ENCODE measurements around the gene WDCP.
"Not testable (repeated sequence)": the region's sequence is repeated elsewhere in the genome, so short reads cannot be mapped to it uniquely, and the experiment has no call there.

The WDCP gene

DNA sequence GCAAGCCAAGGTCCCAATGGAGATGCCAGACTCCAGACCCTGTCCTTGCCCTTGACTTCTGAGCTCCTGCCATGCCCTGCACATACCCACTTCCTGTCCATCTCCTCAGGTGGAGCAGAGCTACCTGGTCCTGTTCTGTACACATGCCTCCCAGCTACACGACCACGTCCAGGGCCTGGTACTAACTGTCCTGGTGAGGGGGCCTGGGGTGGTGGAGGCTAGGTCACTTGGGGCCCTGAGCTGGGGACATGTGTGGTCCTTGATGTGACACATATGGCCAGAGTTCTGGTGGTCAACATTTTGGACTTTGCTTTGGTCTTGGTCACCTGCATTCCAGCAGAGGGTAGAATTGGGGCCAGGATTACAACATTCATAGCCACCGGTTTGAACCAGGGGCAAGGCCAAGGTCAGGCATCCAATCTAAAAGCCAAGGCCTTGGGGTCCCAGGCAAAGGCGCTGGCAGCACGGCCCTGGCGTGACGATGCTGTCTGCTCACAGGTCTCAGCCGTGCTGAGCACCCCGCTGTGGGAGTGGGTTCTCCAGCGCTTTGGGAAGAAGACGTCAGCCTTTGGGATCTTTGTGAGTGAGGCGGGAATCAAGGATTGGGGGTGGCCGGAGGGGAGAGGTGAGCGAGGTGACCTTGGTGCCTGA, 24.7 kb downstream of the WDCP start:
- DNase-seq: no peak

DNA sequence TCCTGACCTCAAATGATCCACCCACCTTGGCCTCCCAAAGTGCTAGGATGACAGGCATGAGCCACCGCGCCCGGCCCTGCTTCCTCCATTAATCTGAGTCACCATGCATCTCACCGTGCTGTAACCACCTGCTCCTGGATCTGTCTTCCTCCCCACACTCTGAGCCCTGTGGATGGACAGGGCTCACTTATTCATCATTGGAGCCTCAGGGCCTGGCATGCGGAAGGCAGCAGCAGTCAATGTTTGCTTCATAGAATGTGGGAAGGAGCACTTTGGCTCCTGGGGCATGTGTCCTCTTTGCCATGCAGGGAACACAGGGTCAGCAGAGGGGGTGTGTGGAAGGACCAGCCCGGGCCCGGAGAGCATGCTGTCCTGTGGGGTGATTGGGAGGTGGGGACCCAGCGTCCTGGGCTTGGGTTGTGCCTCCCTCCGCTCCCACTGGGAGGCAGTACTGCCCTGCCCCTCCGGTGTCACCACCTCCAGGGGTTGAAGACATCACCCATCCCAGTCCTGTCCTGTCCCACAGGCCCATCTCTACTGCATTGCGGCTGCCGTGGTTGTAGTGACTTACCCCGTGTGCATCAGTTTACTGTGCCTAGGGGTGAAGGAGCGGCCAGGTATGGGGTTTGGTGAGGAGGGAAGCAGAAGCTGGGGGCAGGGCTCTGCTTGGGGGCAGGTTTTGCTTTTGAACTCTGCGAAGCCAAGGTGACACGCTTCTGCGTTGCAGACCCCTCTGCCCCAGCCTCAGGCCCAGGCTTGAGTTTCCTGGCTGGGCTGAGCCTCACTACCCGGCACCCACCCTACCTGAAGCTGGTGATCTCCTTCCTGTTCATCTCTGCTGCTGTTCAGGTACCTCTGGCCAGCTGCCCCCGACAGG, 25.8 kb downstream of the WDCP start:
- DNase-seq: no peak

DNA sequence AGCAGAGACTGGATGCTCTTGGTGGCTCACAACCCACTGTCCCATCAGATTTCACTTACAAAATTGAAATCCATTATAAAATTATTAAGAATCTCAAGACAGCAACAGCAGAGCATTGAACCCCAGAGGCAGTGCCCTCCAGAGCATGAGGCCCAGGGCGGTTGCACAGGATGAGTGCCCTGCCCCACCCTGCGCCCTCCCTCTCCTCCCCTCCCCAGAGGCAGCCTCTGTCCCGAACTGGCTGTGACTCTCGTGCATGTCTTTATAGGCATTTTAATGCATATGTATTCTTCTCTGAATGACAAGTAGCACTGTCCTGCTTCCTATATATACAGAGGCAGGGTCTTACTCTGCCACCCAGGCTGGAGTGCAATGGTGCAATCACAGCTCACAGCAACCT, 26.9 kb downstream of the WDCP start:
- DNase-seq: no peak

DNA sequence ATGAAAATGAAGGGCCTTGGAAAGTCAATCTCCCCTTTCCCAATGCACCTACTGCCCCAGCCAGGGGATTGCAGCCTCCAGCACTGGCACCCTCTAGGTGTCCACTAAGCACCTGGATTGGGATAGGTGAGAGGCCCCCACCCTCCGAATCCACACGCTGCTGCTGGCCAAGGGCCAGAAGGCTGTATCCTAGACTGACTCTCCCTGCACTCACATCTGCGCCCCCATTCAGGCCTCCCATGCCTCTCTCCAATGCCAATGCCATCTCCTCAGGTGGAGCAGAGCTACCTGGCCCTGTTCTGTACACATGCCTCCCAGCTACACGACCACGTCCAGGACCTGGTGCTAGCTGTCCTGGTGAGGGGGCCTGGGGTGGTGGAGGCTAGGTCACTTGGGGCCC, 27.5 kb downstream of the WDCP start:
- DNase-seq: no peak

DNA sequence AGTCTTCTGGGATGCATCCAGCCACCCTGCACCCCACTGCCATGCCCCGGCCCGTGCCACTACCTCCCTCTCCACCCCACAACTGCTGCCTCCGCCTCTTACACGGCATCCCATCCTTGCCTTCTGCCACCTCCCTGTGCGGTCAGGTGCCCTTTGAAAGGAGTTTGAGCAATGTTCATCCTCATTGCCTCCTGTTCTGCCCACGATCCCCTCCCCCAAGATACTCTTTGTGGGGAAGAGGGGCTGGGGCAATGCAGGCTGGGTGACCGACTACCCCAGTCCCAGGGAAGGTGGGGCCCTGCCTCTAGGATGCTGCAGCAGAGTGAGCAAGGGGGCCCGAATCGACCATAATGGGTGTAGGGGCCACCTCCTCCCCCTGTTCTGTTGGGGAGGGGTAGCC, 28.9 kb downstream of the WDCP start:
- DNase-seq: no peak

DNA sequence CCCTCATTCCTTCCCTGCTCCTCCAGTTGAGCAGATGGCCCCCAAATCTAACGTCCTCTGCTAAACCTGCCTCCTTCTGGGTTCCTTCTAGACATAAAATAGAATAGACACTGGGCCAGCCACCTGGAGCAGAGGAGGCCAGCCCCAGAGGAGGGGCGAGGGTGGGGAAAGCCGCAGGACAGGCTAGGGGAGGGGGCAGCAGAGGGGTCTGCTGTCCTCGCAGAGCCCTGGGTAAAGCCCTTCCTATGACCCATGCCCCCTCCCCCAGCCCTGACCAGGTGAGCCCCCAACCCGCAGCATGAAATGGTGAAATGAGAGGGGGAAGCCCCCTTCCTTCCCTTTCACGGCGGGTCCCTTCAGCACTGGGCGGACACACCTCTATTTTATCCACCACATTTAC, 29.5 kb downstream of the WDCP start:
- DNase-seq: no peak

DNA sequence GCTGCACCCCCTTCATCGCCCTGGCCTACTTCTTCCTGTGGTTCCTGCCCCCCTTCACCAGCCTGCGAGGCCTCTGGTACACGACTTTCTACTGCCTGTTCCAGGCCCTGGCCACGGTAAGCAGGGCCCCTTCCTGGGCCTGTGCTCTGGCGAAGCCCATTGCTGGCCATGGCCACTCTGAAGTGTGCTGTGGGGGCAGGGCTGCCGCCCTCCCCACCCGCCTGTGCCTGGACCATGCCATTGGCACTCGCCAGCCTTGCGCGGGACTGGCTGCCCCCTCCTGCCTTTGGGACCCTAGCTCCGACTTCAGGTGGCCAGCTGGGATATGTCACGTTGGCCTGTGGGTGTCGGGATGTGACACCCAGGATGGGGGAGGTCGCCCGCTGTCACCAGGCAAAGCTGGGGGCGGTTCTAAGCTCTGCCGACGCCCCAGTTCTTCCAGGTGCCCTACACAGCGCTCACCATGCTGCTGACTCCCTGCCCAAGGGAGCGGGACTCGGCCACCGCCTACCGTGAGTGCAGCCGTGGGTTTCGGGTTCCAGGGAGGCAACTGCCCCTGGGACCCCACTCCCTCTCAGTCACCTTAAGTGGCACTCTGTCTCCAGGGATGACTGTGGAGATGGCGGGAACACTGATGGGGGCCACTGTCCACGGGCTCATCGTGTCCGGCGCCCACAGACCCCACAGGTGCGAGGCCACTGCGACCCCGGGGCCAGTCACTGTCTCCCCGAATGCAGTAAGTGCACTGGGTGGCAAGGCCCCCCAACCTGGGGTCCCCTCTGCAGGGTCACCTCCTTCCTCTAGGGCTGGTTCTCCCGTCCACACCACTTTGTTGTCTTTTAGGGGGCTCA, 30.1 kb downstream of the WDCP start:
- no peak for DNase-seq

DNA sequence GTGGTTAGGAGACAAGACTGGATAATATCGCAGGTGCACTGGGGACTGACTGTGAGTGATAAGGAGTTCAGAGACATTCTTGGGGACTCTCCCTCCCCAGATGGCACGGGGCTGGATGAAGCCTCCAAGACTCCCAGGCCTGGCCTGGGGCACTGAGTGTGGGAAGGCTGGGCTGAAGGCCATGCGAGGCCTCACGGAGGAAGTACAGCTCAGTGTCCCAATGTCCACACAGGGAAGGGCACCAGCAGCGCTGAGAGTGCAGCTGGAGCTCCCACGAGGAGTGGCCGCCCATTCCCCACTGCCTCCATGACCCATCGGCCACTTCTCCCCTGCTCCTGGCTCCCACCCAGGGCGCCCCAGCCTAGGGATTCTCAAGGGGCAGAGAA, 30.8 kb downstream of the WDCP start:
- DNase-seq: no peak

DNA sequence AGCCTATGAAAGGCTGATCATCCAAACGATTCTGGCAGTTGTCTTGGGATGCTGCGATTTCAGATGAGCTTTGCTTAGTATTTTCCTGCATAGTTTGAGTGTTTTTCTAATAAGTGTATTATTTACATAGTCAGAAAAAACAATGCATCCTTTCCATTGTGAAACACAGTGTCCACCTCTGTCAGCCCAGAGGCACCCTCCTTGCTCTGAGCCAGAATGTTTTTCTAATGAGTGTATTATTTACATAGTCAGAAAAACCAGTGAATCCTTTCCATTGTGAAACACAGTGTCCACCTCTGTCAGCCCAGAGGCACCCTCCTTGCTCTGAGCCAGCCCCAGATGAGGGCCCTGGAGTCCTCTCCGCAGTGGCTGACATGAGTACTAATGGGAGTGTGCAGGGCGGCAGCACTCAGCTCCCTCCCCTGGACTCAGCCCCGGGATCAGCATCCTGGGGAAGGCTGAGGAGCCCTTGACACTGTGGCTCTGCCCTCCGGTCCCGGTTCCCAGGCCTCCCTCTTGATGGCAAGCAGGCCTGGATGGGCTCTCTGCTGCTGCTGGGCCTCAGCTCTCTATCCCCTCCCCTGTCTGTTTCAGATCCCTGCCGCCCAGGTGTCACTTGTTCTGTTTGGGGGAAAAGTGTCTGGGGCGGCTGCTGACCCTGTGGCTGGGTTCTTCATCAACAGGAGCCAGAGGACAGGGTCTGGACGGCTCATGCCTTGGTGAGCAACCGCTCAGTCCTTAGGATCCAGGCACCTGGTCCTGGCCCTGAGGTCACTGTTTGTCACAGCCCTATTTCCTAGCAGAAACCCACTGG, 31.4 kb downstream of the WDCP start:
- no peak for DNase-seq

DNA sequence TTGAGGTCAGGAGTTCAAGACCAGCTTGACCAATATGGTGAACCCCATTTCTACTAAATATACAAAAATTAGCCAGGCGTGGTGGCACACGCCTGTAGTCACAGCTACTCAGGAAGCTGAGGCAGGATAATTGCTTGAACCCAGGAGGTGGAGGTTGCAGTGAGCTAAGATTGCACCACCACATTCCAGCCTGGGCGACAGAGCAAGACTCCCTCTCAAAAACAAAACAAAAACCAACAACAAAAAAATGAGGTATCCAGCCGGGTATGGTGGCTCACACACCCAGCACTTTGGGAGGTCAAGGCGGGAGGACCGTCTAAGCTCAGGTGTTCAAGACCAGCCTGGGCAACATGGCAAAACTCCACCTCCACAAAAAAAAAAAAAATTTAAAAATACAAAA, 32.3 kb downstream of the WDCP start:
- not testable (repeated sequence) for DNase-seq

DNA sequence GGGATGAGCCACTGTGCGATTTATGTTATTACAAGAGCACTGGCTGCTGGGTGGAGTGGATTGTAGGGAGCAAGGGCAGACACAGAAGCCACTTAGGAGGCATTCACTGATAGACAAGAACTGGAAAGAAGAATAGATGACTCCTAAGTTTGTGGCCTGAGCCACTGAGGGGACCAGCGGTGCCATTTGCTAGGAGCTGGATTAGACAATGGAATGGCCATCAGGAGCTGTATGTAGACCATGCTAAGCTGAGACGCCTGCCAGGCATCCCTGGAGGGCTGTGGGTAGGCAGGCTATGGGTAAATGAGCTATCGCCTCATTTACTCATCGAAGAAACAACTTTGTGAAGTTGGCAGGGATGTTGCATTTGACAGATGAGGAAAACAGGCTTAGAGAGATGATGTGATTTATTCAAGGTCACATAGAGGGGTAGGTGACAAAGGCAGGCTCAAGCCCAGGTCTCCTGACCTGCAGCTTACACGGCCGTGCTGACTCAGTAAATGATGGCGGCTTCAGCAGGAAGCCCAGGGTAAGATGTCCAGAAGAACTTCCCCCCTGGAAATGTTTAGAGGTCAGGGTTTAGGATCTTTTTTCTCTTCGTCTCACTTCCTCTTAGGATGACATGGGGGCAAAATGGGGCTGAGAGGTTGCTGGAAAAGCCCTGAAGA, 34.5 kb downstream of the WDCP start:
- no peak for DNase-seq

DNA sequence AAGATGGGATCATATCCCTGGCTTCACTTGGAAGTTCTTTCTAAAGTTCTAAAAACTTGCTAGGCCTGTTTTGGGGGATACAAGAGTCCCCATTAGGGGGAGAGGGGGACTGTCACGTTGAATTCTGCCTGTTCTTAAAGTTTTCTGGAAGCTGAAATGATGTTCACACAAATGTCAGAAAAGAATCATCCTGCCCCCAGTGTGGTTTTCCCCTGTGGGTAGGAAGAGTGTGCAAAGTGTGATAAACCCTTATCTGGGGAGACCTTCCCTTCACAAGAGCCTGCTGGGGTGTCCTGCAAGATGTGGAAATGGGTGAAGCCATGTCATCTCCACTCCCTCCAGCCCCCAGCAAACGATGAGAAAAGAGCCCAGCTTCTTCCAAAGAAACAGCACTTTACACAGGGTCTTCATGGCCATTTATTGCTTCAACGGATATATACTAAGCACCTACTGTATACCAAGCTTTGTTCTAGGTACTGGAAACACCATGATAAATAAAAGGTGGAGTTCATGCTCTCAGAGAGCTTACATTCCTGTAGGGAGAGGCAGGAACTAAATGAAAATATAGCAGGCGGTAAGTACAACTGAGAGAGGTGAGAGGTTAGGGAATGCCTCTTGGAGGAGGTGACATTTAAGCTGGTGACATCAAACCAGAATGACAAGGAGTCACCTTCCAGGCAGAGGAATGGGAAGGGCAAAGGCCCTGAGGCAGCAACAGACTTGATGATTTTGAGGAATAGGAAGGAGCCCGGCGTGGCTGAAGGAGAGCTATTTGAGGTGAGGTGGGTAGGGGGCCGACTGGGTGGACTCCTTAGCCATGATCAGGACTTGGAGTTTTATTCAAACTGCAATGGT, 35.7 kb downstream of the WDCP start:
- no peak for DNase-seq

DNA sequence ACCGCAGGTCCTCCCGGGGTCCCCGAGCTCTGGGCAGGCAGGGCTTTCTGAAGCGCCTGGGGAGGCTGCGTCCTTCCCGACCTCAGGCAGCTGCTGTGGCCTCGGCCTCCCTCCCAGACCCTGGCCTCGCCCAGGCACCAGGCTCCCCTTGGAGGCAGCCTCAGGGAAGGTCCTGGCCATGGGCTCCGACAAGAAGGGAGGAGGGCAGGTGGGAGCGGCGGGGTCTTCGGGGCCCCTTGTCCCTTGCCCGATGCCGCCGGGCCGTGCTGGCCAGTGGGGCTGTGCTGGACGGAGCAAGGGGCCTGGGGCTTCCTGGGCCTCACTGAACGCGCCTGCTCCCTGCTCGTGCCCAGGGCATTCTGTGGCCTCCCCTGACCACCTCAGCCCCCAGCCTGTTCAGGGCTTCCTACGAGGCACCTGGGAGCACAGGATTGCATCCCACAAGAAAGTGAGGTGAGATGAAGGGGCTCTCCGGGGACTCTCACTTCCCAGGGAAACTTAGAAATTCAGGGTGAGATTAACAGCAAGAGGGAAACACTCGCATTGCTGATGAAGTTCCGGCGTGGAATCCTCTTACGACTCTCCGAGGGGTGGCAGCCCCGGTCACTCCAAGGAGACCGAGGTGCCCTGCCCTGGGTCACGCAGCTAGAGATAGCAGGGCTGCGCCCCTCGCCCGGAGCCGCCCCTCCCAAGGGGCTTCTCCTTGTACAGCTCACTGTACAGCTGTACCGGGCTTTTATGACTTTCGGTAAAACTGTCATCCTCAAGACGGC, 36.5 kb downstream of the WDCP start:
- DNase-seq: no peak

DNA sequence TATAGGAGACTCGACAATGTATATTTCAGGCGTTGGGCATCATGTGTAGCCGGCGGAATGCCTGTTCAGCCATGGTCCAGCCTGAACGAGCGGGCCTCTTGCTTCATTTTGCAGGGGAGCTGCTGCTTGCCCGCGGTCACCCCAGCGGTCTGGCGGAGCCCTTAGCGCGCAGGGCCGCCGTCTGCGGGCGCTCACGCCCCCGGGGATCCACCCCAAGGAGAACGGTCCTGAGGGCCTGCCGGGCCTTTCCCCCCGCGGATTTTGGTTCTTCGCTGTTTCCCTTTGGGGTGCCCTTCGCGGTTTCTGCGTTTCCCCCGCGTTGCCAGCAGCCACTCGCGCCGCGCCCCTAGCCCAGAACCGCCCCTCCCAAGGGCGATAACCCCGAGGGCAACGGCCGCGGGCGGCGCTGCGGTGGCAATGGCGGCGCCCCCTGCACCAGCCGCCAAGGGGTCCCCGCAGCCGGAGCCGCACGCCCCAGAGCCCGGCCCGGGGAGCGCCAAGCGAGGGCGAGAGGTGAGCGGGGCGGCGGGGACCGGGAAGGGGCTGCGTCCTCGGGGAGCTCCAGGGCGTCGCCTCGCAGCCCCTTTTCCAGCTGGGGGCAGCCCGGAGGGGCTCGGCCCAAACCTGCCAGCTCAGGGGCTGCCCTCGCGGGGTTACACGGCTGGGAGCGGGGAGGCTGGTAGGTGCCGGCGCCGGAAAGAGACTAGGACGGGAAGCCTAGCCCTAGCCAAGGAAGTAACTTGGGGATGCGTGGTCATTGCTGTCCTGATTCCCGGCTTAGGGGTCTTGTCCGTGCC, 37.3 kb downstream of the WDCP start, which contains the start of gene MFSD2B:
Gene MFSD2B (plus strand): TSS at position 406 of the 797 bp plus-strand sequence. CDS start 12 bp downstream, at position 418.
- no peak for DNase-seq

DNA sequence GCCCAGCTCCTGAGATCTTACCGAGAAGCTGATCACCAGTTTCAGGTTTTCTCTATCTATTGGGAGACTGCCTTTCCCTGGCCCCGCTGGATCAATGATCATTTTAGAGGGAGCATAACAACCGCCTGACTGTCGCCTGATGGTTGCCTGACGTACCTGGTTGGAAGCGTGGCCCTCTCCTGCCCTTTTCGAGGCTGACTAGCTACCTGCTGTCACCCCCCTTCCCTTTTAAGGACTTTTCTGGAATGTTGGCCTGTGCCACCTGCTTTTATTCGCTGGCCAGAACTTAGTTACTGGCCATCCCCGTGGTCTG, 37.9 kb downstream of the WDCP start:
- DNase-seq: no peak

DNA sequence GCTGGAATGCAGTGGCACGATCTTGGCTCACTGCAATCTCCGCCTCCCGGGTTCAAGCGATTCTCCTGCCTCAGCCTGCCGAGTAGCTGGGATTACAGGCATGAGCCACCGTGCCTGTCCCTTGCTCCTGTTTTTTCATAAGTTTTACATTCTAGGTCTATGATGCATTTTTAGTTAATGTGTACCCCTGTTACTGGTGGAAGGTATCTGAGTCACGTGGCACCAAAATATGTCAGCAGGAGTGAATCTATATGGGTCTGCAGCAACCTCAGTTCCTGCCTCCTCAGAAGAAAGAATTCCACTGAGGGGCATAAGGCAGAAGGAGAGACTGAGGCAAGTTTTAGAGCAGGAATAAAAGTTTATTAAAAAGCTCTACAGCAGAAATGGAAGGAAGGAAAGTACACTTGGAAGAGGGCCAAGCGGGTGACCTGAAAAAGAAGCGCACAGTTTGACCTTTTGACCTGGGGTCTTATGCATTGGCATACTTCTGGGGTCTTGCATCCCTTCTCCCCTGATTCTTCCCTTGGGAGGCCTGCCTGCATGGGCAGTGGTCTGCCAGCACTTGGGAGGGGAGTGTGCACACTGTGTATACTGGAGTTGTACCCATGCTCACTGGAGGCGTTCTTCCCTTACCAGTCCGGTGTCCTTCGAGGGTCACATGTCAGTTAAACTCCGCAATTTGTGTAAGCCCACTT, 38.4 kb downstream of the WDCP start:
- no peak for DNase-seq

DNA sequence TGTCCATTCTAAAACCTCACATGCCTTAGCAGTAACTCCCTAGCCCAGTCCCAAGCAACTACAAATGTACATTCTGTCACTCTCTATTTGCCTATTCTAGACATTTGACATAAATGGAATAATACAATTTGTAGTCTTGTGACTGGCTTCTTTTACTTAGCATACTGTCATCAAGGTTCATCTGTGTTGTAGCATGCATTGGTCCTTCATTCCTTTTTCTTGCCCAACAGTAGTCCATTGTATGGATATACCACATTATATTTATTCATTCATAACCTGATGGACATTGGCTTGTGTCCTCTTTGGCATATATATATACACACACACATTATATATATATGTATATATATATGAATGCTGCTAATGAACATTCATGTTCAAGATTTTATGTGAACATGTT, 39.5 kb downstream of the WDCP start:
- DNase-seq: no peak

DNA sequence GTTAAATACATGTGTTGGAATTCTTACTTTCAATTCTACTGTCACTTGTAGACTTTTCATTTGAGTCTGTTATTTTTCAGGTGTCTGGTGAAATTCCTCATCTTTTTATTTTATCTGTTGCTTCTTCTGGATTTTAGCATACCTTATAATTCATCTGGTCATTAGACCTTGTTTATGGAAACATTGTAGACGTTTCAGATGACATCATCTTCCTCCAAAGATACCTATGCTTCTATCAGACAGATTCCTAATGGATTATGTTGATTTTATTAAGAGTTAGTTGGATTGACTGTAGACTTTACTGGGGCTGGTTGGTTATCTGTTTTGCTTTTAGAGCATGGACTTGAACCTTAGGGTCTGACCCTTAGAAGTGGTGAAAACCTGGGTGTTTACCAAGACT, 52.6 kb downstream of the WDCP start:
- DNase-seq: no peak

DNA sequence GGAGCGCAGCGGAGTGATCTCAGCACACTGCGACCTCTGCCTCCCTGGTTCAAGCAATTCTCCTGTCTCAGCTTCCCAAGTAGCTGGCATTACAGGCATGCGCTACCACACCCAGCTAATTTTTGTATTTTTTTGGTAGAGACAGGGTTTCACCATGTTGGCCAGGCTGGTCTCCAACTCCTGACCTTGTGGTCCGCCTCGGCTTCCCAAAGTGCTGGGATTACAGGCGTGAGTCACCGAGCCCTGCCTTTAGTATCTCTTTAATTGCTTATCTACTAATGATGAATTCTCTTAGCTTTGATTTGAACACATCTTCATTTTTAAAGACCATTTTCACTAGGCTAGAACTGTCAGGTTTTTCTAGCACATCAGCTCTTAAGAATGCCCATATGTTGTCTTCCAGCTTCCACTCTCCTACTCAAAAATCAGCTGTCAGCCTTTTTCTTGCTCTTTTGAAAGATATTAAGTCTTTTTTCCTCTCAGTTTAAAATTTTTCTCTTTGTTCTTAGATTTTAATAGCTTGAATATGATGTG, 53.4 kb downstream of the WDCP start:
- DNase-seq: no peak

All from T-helper 1 cell (primary cell).